Left lung (tissue), 10 donors: ENCODE measurements around the gene ARHGAP15. TPM values are rescaled to one million over a fixed set of nuclear protein-coding genes. Genes with fewer than 3 reads are reported as not detected.

ENCODE experiments used
- ATAC-seq: fragments of 200-7000 bp; cut with Tn5 transposase; one replicate; pipeline ENCODE4 v1.9.1; 2020; ENCODE audit warnings: moderate library complexity
- DNase-seq, 4 donors: peaks; one replicate each; pipeline ENCODE4 v3.0.0-alpha.2; 2013 to 2020
- H3K27ac ChIP-seq, 2 donors: fragments of 200-600 bp; sonication (generic) in 1 of 2; one replicate each; pipeline versions ENCODE4 v1.5.0 to v1.8.0; 2020 to 2021
- H3K27me3 ChIP-seq, 2 donors: fragments of 200-600 bp; sonication (generic) in 1 of 2; one replicate each; pipeline versions ENCODE4 v1.5.0 to v1.8.0; 2020 to 2021
- H3K36me3 ChIP-seq, 2 donors: fragments of 200-600 bp; sonication (generic) in 1 of 2; one replicate each; pipeline versions ENCODE4 v1.5.0 to v1.8.0; 2020 to 2021
- H3K4me1 ChIP-seq, 2 donors: fragments of 200-600 bp; one replicate each; pipeline ENCODE4 v1.8.0; 2021
- H3K4me3 ChIP-seq, 2 donors: fragments of 200-600 bp; sonication (generic) in 1 of 2; one replicate each; pipeline versions ENCODE4 v1.5.0 to v1.8.0; 2020 to 2021; ENCODE audit warnings: mild to moderate bottlenecking in 1 of 2
- H3K9me3 ChIP-seq, 2 donors: fragments of 200-600 bp; sonication (generic) in 1 of 2; one replicate each; pipeline versions ENCODE4 v1.5.0 to v1.8.0; 2020 to 2021
- CTCF ChIP-seq, 2 donors: fragments of 200-600 bp; sonication (generic) in 1 of 2; IDR thresholded peaks; one replicate each; pipeline versions ENCODE4 v1.5.0 to v1.8.0; 2021; ENCODE audit warnings: antibody characterized with exemption in 2 of 2
- intact Hi-C, 2 donors: fragments of 100-400 bp; cut with DNase I; formaldehyde crosslinking; loops; one replicate each; pipeline versions ENCODE4 v1.11.2 to v1.14.2; 2022
- polyA plus RNA-seq, 6 donors: library from polyadenylated mRNA; unstranded; fragments of 120-200 nt; gene quantifications; one replicate each; pipeline ENCODE4 v1.2.1, GENCODE V29; 2013; ENCODE audit not compliant: insufficient read length in 6 of 6
- total RNA-seq, 2 donors: library from RNA; stranded (reverse); fragmentation: NEBNext Ultra II Directional; extraction: Animal tissue kit (Norgen Biotek cat#: 25700); gene quantifications; one replicate each; pipeline ENCODE4 v1.2.1, GENCODE V29; 2021
- donor health status: DM: no; HTN: yes; CAD: no.
- donor health status: DM: no; HTN: no; CAD: no.

Gene ARHGAP15
- total and polyA plus RNA-seq, 8 donors, result 16.8 to 48.3 (median 30.2) TPM

GRCh38 chr2:143468341-143468888 is 339.2 kb downstream of the ARHGAP15 start:
- no peak for ATAC-seq
- H3K9me3 ChIP-seq, result no peaks in the 10 kb centered on the region
- H3K4me1 ChIP-seq, result no peaks in the 10 kb centered on the region
- no peak overlapping the region for H3K27ac ChIP-seq
- no peaks in the 10 kb centered on the region for H3K36me3 ChIP-seq
- intact Hi-C loops, result no loop called here
- no peak for DNase-seq
- no peak for TF ChIP-seq CTCF (IDR thresholded peaks at IDR 0.05)
- H3K27me3 ChIP-seq, result no peaks in the 10 kb centered on the region
- H3K4me3 ChIP-seq, result no peak overlapping the region

- H3K9me3 ChIP-seq, result no peaks in the 10 kb centered on the region
- H3K4me1 ChIP-seq, result no peaks in the 10 kb centered on the region
- no peak overlapping the region for H3K4me3 ChIP-seq
- no peak overlapping the region for H3K27ac ChIP-seq
- no peak for DNase-seq
- H3K27me3 ChIP-seq, result no peaks in the 10 kb centered on the region
- ATAC-seq, result no peak
- no peak for TF ChIP-seq CTCF (IDR thresholded peaks at IDR 0.05)
- intact Hi-C loops, result no loop called here
- H3K36me3 ChIP-seq, result no peaks in the 10 kb centered on the region
Observed at GRCh38 chr2:143469323-143469722, 340.1 kb downstream of the ARHGAP15 start.

- no peak for TF ChIP-seq CTCF (IDR thresholded peaks at IDR 0.05)
- no peaks in the 10 kb centered on the region for H3K27me3 ChIP-seq
- ATAC-seq (no peak), DNase-seq (no peak)
- intact Hi-C loops, result no loop called here
- H3K4me3 ChIP-seq, result no peak overlapping the region
- no peaks in the 10 kb centered on the region for H3K36me3 ChIP-seq
- H3K4me1 ChIP-seq, result no peaks in the 10 kb centered on the region
- no peak overlapping the region for H3K27ac ChIP-seq
- no peaks in the 10 kb centered on the region for H3K9me3 ChIP-seq
Observed at GRCh38 chr2:143471550-143471949, 342.3 kb downstream of the ARHGAP15 start.

DNA sequence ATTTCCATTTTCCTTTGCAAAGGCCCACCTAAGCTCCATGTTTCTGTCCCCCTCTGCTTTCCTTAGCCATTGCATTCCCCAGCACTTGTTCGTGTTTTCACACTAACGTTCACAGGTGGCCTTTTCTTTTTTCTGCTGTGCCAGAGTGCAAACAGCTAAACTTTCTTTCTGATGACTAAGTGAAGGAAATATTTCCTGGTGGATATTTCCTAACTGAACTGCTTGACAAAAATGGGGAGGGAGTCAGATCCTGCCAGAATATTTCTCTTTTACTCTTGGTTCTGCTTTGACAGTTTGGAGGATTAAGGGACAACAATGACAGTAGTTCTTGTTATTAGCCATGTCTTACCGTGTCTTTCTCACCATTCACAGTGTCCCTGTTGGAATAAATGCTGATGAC is 344.0 kb downstream of the ARHGAP15 start:
- DNase-seq (no peak), ATAC-seq (peak; percentile 72)
- intact Hi-C loops, result no loop called here
- H3K27me3 ChIP-seq, result no peaks in the 10 kb centered on the region
- H3K4me3 ChIP-seq, result no peak overlapping the region
- H3K27ac ChIP-seq, result peak overlapping the region; percentile 13 to 61
- no peaks in the 10 kb centered on the region for H3K9me3 ChIP-seq
- no peak for TF ChIP-seq CTCF (IDR thresholded peaks at IDR 0.05)
- H3K4me1 ChIP-seq, result peaks cover 0 to 8% of the 10 kb centered on the region in 2 donors
- H3K36me3 ChIP-seq, result no peaks in the 10 kb centered on the region

DNA sequence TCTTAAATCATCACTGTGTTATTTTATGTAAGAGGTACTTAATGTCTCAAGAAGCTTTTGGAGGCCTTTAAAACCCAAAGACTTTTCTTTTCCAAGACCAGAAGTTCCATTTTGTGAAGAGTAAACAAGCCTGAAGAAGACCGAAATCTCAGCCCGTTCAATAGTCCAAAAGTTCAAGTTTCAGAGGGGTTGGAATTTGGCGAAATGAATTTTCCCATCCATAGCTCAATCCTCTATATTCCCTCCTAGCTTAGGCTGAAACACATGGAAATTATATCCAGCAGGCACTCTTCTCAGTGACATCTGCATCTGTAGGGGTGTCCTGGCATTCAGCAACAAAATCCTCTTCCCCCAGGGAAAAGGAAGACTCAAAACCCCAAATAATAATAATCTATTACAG is 344.6 kb downstream of the ARHGAP15 start:
- DNase-seq (no peak), ATAC-seq (peak; percentile 42)
- Histone ChIP-seq H3K4me1 (peaks cover 0 to 8% of the 10 kb centered on the region in 2 donors), H3K36me3 (no peaks in the 10 kb centered on the region), H3K27ac (peak overlapping the region; percentile 13 to 61), H3K4me3 (no peak overlapping the region), H3K27me3 (no peaks in the 10 kb centered on the region), H3K9me3 (no peaks in the 10 kb centered on the region)
- TF ChIP-seq CTCF (IDR thresholded peaks at IDR 0.05), result no peak
- intact Hi-C loops, result no loop called here
